ENCODE results near the gene ETFDH. TPM values are rescaled to one million over a fixed set of nuclear protein-coding genes. Genes with fewer than 3 reads are reported as not detected.

ETFDH gene
- total RNA-seq, 2 experiments from 2014 or later = 13.3 to 19.2 TPM

GRCh38 chr4:158671665-158671914 lies 506 bp upstream of the ETFDH start, which contains the start of gene C4orf46:
TSS of gene C4orf46 (minus strand) at chr4:158671887. CDS start at chr4:158671801, 86 bp downstream.
- Histone ChIP-seq H3K4me3 (ENCODE audit: low read depth, low read length, poor library complexity, severe bottlenecking) (peak within 1 kb of the TSS; percentile 81), H3K9me2 (ENCODE audit: insufficient read depth, low read length) (no peaks in the 10 kb centered on the region), H3K36me3 (ENCODE audit: insufficient read depth, low read length) (peaks cover 26% of the 10 kb centered on the region; the same call in 1 of the 2 replicates), H4K20me1 (ENCODE audit: insufficient read depth, low read length) (peaks cover 20% of the 10 kb centered on the region), H3K9me3 (ENCODE audit: low read length) (no peaks in the 10 kb centered on the region), H2AFZ (ENCODE audit: low read length) (peak within 1 kb of the TSS; percentile 95), H3K79me2 (ENCODE audit: insufficient read depth, low read depth, low read length) (peaks cover 63% of the 10 kb centered on the region), H3K4me1 (ENCODE audit: insufficient read depth, low read length, poor library complexity, severe bottlenecking) (peaks cover 7% of the 10 kb centered on the region), H3K4me2 (ENCODE audit: low read length) (peak within 1 kb of the TSS; percentile 96), H3K27ac (ENCODE audit: low read depth, low read length, poor library complexity, severe bottlenecking) (peak within 1 kb of the TSS; percentile 78)
- CTCF ChIA-PET (ENCODE audit: unreplicated experiment) = no interaction called here
- POLR2A ChIA-PET = interaction anchor here (0.6 kb wide), 1 partner anchor 13 kb away, joined by 4 read pairs; no protein-coding TSS in a partner anchor
- BruUV-seq (replicated peaks) = no TSS peak
- DNase-seq (ENCODE audit: low spot score) = no peak
- TF ChIP-seq EZH2phosphoT487 (IDR thresholded peaks at IDR 0.05; ENCODE audit: borderline replicate concordance, low read depth, low read length) = no peak
- TF ChIP-seq, protein P1, sequence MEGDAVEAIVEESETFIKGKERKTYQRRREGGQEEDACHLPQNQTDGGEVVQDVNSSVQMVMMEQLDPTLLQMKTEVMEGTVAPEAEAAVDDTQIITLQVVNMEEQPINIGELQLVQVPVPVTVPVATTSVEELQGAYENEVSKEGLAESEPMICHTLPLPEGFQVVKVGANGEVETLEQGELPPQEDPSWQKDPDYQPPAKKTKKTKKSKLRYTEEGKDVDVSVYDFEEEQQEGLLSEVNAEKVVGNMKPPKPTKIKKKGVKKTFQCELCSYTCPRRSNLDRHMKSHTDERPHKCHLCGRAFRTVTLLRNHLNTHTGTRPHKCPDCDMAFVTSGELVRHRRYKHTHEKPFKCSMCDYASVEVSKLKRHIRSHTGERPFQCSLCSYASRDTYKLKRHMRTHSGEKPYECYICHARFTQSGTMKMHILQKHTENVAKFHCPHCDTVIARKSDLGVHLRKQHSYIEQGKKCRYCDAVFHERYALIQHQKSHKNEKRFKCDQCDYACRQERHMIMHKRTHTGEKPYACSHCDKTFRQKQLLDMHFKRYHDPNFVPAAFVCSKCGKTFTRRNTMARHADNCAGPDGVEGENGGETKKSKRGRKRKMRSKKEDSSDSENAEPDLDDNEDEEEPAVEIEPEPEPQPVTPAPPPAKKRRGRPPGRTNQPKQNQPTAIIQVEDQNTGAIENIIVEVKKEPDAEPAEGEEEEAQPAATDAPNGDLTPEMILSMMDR (conservative IDR thresholded peaks at IDR 0.05; ENCODE audit: low read length) = no peak
- intact Hi-C loops (cut with micrococcal nuclease; ENCODE audit: unreplicated experiment) = loop anchor here (5.0 kb wide), 2 partner anchors 431 to 506 kb away; partner anchors contain the start of gene RAPGEF2

DNA sequence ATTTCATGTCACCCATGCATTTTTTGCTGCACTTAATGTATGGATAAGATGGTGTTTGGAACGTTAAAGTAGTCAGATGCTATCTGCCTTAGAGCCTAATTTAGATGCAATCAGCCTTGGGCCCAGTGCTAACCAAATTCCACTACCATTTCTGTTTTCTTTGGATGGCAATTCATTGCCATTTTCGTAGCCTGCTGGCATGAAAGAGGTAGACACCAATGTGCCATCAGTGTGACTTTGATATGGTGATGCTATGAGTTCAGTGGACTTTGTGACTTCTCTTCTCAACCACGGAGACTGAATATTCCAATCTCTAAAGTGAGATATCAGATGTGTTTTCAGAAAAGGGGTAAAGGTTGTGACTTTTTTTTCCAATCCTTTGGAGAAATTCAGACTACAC lies 1.5 kb downstream of the ETFDH start:
- intact Hi-C loops (cut with micrococcal nuclease; ENCODE audit: unreplicated experiment) = loop anchor here (2.0 to 5.0 kb wide), 3 partner anchors 49 to 504 kb away; partner anchors contain the start of genes PPID and RAPGEF2
- Histone ChIP-seq H3K9me3 (ENCODE audit: low read length) (no peaks in the 10 kb centered on the region), H2AFZ (ENCODE audit: low read length) (no peak overlapping the region), H3K4me2 (ENCODE audit: low read length) (peak overlapping the region; percentile 96; the same call in 1 of the 2 replicates), H4K20me1 (ENCODE audit: insufficient read depth, low read length) (peaks cover 15% of the 10 kb centered on the region), H3K36me3 (ENCODE audit: insufficient read depth, low read length) (peaks cover 9% of the 10 kb centered on the region; the same call in 1 of the 2 replicates), H3K79me2 (ENCODE audit: insufficient read depth, low read depth, low read length) (peaks cover 44% of the 10 kb centered on the region), H3K4me3 (ENCODE audit: low read depth, low read length, poor library complexity, severe bottlenecking) (no peak overlapping the region), H3K9me2 (ENCODE audit: insufficient read depth, low read length) (no peaks in the 10 kb centered on the region), H3K4me1 (ENCODE audit: insufficient read depth, low read length, poor library complexity, severe bottlenecking) (peaks cover 7% of the 10 kb centered on the region), H3K27ac (ENCODE audit: low read depth, low read length, poor library complexity, severe bottlenecking) (no peak overlapping the region)
- TF ChIP-seq, protein P1 (conservative IDR thresholded peaks at IDR 0.05; ENCODE audit: low read length) = no peak
- TF ChIP-seq EZH2phosphoT487 (IDR thresholded peaks at IDR 0.05; ENCODE audit: borderline replicate concordance, low read depth, low read length) = no peak
- no TSS peak for BruUV-seq (replicated peaks)
- DNase-seq (ENCODE audit: low spot score) = no peak
- CTCF ChIA-PET (ENCODE audit: unreplicated experiment) = no interaction called here
- POLR2A ChIA-PET = no interaction called here

- no TSS peak for BruUV-seq (replicated peaks)
- Histone ChIP-seq H3K4me3 (ENCODE audit: low read depth, low read length, poor library complexity, severe bottlenecking) (no peak overlapping the region), H3K79me2 (ENCODE audit: insufficient read depth, low read depth, low read length) (peaks cover 19% of the 10 kb centered on the region; the same call in 1 of the 2 replicates), H2AFZ (ENCODE audit: low read length) (no peak overlapping the region), H3K9me3 (ENCODE audit: low read length) (no peaks in the 10 kb centered on the region), H3K4me2 (ENCODE audit: low read length) (no peak overlapping the region), H3K4me1 (ENCODE audit: insufficient read depth, low read length, poor library complexity, severe bottlenecking) (no peaks in the 10 kb centered on the region), H3K27ac (ENCODE audit: low read depth, low read length, poor library complexity, severe bottlenecking) (no peak overlapping the region), H3K36me3 (ENCODE audit: insufficient read depth, low read length) (no peaks in the 10 kb centered on the region), H4K20me1 (ENCODE audit: insufficient read depth, low read length) (no peaks in the 10 kb centered on the region; the same call in 1 of the 2 replicates), H3K9me2 (ENCODE audit: insufficient read depth, low read length) (no peaks in the 10 kb centered on the region)
- CTCF ChIA-PET (ENCODE audit: unreplicated experiment) = no interaction called here
- TF ChIP-seq, protein P1 (conservative IDR thresholded peaks at IDR 0.05; ENCODE audit: low read length) = no peak
- TF ChIP-seq EZH2phosphoT487 (IDR thresholded peaks at IDR 0.05; ENCODE audit: borderline replicate concordance, low read depth, low read length) = no peak
- intact Hi-C loops (cut with micrococcal nuclease; ENCODE audit: unreplicated experiment) = no loop called here
- no peak for DNase-seq (ENCODE audit: low spot score)
- POLR2A ChIA-PET = no interaction called here
Measured at GRCh38 chr4:158676076-158676475, 4.0 kb downstream of the ETFDH start.

Data from OCI-LY7 (cell line).